HG02623 (cell line): ENCODE results near the gene MFAP4.

Experiments
- ATAC-seq: cut with Tn5 transposase; IDR thresholded peaks from one replicate; pipeline ENCODE4 v1.9.1; 2021; ENCODE audit warnings: moderate library complexity; ENCODE audit not compliant: unreplicated experiment

MFAP4 gene

DNA sequence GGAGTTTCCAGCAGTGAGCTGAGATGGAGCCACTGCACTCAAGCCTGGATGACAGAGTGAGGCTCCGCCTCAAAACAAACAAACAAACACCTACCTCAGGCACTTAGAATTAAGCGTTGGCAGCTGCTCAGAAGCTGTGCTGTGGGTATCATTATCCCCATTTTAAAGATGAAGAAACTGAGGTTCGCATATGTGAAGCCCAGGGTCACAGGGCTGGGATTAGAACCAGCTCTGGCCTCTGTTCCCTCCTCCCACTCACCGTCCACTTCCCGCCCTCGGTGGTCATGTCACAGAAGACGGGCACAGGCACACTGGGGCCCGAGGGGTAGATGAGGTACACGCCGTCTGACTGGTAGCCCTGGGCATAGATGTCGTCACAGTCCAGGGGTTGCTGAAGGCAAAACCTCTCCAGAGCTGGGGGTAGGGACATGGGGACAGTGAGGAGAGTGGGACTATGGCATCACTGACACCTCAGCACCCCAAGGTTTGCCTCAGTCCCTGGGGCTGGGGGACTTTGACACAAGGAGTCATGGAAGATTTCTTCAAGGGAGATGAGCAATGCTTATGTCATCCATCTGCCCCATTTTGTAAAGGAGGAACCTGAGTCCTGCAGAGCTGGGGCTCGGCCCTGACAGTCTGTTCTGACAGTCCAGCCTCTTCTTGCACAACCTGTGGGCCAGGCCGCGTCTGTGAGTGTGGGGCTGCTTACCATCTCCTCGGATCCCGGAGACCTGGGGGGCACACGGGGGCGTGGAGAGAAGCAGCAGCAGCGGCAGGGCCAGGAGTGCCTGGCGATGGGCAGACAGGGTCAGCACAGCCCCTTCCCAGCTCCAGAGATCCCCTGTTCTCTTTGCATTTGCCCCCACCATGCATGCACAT lies 700 bp downstream of the MFAP4 start:
- ATAC-seq: no peak

DNA sequence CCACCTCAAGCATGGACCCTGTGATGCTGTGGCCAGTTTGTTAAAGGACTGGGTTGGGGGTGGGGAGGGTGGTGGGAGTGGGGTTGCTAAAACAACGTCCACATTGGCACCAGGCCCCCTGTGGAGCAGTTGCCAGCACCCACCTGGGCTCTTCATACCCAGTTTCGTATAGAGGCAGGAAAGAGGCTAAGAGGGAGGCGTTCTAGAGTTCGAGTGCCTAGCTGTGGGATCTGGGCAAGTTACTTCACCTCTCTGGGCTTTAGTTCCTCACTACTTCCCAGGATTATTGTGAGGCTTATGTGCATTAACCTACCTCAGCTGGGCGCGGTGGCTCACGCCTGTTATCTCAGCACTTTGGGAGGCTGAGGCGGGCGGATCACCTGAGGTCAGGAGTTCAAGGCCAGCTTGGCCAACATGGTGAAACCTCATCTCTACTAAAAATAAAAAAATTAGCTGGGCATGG lies 1.4 kb downstream of the MFAP4 start:
- no peak for ATAC-seq

DNA sequence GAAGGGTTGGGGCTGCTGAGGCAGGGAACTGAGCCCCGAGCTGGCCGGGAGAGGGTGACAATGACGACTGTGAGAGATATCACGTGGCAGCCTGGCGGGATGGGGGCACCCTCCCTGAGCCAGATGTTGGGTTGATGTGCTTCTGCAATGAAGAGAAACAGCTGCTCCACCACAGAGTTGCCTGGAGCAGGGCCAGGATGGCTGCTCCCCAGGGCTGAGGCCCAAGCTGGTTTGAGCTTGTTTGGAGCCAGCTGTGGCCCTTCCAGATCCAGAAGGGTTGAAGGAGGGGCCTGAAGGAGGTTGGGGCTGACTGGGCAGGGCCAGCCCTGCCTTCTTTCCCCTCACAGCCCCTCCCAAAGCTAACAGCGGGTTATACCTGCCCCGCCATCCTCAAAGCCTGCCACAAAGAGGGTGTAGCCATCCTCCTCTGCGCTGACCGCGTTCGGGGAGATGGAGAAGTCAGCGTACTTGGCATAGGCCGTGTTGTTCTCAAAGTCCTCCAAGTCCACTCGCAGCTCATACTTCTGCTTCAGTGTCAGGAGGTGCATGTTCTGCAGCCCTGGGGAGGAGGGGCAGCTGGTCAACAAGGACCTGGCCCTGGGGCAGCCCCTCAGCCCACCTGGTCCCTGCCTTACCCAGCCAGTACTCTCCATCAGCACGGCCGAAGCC lies 2.1 kb downstream of the MFAP4 start:
- ATAC-seq: no peak

DNA sequence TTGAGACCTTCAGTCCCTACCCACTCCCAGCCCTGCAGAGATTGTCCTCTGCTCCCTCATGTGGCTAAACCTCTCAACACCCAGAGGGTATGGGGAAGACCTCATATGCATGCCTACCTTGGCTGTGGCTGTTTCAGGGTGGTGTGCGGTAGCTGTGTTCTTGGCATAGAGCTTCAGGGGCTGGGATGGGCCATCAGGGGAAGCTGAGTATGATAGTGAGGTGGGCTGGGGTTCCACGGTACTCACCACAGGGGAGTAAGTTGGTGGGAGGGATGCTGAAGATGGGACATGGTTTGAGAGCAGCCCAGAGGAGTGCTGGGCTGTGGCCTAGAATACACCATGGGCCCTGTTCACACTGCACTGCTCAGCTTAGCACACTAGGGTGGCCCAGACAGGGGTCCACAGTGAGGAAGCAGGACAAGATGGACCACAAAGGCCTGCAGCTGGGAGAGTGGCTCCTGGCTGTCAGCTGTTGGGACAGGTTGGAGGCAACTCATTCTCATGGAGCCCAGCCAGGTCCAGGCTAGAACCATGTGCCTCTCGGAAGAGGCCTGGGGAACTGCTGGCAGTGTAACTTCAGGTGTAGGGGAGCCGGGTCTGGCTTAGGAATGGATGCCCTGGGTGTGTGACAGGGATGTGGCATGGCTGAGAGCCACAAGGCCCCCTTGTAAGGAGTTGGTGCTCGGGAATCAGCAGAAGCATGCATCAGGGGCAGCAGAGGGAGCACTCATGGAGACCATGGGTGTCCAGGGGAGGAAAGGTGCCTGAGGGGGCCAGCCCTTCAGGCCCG lies 3.1 kb downstream of the MFAP4 start:
- ATAC-seq: no peak

DNA sequence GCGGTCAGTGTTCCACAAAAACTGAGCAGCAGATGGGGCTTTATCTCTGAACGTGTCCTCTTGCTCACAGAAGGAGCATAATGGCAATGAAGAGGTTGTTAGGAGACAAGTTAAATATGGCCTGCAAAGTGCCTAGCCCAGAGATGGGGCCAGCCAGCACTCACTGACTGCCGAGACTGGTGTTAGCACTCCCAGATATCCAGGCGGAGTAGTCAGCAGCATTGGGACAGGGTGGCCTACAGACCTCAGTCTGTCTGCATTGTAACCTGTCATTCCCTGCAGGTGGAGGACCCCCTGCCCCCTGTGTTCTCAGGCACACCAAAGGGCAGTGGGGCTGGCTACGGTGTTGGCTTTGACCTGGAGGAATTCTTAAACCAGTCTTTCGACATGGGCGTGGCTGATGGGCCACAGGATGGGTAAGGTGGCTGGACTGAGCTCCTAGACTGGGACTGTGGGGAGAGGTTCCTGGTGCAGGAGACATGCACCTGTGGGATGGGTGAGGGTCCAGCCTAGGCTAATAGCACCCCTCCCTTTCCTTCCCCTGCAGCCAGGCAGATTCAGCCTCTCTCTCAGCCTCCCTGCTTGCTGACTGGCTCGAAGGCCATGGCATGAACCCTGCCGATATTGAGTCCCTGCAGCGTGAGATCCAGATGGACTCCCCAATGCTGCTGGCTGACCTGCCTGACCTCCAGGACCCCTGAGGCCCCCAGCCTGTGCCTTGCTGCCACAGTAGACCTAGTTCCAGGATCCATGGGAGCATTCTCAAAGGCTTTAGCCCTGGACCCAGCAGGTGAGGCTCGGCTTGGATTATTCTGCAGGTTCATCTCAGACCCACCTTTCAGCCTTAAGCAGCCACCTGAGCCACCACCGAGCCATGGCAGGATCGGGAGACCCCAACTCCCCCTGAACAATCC lies 4.2 kb downstream of the MFAP4 start:
- no peak for ATAC-seq

DNA sequence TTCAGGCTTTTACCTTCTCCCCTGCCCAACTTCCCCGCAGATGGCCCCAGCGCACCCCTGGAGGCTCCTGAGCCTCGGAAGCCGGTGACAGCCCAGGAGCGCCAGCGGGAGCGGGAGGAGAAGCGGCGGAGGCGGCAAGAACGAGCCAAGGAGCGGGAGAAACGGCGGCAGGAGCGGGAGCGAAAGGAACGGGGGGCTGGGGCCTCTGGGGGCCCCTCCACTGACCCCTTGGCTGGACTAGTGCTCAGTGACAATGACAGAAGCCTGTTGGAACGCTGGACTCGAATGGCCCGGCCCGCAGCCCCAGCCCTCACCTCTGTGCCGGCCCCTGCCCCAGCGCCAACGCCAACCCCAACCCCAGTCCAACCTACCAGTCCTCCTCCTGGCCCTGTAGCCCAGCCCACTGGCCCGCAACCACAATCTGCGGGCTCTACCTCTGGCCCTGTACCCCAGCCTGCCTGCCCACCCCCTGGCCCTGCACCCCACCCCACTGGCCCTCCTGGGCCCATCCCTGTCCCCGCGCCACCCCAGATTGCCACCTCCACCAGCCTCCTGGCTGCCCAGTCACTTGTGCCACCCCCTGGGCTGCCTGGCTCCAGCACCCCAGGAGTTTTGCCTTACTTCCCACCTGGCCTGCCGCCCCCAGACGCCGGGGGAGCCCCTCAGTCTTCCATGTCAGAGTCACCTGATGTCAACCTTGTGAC lies 5.1 kb downstream of the MFAP4 start:
- no peak for ATAC-seq

DNA sequence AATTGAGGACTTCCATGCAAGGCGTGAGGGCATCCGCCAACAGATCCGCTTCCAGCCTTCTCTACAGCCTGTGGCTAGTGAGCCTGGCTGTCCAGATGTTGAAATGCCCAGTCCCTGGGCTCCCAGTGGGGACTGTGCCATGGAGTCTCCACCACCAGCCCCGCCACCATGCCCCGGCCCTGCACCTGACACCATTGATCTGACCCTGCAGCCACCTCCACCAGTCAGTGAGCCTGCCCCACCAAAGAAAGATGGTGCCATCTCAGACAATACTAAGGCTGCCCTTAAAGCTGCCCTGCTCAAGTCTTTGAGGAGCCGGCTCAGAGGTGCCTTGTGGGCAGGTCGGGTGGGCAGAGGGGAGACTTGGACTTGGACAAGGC lies 5.6 kb downstream of the MFAP4 start:
- ATAC-seq: no peak

DNA sequence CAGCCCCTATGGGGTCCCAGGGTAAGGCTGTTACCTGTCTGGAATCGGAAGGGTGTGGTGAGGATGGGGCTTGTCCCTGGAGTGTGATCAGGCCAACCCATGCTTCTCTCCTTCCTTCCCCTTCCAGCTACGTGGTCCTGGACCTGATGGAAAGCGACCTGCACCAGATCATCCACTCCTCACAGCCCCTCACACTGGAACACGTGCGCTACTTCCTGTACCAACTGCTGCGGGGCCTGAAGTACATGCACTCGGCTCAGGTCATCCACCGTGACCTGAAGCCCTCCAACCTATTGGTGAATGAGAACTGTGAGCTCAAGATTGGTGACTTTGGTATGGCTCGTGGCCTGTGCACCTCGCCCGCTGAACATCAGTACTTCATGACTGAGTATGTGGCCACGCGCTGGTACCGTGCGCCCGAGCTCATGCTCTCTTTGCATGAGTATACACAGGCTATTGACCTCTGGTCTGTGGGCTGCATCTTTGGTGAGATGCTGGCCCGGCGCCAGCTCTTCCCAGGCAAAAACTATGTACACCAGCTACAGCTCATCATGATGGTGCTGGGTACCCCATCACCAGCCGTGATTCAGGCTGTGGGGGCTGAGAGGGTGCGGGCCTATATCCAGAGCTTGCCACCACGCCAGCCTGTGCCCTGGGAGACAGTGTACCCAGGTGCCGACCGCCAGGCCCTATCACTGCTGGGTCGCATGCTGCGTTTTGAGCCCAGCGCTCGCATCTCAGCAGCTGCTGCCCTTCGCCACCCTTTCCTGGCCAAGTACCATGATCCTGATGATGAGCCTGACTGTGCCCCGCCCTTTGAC lies 6.3 kb downstream of the MFAP4 start:
- no peak for ATAC-seq

DNA sequence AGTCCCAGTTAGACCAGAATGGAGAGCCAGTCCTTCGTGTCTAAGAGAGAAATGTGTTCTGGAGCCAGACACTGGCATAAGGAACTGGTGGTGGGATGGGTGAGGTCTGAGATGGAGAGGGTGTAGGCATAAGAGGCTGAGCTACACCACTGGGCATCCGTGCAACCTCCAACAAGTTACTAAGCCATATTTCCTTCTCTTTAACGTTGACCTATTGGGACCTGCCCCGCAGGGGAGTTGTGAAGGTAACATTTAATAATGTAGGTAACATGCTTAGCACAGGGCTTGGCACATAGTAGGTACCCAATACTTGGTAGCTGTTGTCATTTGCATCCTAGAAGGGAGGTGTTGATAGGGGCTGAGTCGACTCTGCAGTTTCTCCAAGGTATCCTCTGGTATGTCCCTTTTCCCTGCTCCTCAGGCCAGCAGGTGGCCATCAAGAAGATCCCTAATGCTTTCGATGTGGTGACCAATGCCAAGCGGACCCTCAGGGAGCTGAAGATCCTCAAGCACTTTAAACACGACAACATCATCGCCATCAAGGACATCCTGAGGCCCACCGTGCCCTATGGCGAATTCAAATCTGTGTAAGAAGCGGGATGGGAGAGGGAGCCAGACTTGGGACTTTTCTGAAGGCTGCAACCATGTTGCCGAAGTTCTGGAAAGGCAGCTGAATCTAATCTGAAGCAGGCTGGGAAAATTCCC lies 7.5 kb downstream of the MFAP4 start:
- ATAC-seq: no peak

DNA sequence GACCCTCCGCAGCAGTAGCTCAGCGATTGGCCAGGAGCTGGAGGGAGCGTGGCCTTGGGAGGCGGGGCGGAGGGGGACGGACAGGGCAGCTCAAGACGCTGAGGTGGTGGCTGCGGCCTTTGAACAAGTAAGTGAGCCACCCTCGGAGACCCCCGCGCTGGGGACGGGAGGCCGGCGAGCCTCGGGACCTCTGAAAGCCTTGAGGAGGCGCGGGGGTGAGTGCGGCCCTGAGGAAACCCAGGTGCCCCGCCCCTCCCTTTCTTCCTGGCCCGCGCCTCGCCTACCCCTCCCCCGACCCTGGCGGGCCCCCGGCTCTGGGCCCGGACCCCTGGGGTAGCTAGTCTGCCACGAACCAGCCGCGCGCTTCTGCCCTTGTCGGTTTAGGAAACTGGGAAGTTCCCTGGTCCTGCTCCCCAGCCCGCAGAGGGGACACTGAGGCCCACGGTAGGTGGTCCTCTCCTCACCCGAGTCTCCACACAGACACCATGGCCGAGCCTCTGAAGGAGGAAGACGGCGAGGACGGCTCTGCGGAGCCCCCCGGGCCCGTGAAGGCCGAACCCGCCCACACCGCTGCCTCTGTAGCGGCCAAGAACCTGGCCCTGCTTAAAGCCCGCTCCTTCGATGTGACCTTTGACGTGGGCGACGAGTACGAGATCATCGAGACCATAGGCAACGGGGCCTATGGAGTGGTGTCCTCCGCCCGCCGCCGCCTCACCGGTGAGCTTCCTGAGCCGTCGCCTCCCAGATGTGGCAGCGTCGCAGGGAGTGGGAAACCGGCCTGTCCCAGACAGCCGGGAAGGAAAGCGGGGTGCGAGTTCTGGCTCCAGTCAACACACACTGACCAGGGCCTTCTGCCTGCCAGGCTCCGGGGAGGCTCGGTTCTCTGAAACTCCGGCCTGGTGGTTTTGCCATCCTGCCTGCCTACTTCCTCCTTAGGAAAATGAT lies 8.3 kb downstream of the MFAP4 start, which contains the start of gene MAPK7:
TSS of gene MAPK7 (plus strand) at position 83 of the 945 bp plus-strand sequence. CDS start at position 486, 403 bp downstream.
- ATAC-seq: peak; percentile 9

DNA sequence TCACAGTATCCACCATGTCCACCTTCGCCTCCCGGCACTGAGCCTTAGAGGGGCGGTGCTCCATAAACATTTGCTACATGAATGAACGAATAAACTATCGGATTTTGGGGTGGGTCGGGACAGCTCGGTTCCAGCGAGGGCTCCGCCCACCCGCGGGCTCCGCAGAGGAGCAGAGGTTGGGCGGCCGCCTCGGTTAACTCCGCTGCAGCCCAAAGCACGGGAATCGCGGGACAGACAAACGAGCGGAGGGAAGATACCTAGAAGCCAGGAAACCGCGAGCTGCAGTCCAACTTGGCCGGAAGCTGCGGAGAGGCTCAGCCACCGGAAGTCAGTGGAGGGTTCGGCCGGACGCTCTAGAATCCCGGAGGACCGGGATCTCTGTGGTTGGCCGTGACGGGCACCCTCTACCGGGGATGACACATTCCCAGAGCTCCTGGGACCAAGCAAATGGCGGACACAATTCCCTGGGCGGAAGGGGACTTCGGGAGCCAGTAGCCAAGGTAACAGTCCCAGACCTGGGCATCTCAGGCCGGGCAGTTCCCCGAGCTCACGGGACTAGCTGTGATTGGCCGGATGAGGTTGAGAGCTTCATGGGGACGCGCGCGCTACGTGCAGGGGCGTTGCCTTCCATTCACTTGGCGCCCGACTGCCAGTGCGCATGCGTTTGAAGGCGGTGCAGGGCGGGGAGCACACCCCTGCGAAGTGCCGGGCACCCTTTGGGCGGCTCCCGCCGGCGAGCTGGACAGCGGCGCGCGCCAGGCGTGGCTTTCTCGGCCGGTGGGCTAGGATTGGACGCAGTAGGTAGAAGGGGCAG lies 9.2 kb downstream of the MFAP4 start:
- ATAC-seq: peak; percentile 92

DNA sequence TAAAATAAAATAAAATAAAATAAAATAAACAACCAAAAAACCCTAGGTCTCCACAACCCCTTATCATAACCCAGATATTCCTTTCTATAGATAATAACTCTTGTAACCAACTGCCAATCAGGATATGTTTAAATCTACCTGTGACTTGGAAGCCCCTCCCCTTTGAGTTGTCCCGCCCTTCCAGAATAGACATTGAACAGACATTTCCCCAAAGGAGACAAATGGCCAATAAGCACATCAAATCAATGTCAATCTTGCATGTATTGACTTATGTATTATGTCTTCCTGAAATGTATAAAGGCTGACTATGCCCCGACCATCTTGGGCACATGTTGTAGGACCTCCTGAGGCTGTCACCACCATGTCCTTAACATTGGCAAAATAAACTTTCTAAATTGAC lies 10.2 kb downstream of the MFAP4 start:
- no peak for ATAC-seq

DNA sequence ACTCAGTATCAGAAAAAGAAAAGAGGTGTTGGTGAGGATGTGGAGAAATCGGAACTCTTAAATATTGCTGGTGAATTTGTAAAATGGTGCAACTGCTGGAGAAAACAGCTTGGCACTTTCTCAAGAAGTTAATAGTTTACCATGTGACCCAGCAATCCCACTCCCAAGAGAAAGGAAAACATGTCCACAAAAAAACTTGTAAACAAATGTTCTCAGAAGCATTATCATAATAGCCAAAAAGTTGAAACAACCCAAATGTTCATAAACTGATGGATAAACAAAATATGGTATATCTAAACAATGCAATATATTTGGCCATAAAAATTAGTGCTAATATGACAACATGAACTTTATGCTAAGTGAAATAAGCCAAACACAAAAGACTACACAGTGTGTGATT lies 11.3 kb downstream of the MFAP4 start:
- ATAC-seq: no peak

DNA sequence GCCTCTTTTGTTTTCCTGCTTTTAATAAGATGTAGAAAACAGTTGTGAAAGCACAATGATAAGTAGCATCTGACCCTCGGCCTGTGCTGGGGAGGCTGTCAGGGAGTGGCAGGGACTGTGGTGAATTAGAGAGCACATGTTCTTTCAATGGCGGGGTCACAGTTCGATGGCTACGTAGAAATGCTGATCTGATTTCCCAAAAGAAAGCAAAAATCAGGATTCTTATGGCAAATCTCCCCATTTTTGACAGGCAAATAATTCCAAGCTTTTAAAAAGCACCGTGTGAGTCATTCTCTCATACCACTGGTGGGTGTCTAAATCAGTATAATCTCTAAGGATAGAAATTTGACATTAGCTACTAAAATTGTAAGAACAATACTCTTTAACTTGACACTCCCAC lies 12.9 kb downstream of the MFAP4 start:
- ATAC-seq: no peak

DNA sequence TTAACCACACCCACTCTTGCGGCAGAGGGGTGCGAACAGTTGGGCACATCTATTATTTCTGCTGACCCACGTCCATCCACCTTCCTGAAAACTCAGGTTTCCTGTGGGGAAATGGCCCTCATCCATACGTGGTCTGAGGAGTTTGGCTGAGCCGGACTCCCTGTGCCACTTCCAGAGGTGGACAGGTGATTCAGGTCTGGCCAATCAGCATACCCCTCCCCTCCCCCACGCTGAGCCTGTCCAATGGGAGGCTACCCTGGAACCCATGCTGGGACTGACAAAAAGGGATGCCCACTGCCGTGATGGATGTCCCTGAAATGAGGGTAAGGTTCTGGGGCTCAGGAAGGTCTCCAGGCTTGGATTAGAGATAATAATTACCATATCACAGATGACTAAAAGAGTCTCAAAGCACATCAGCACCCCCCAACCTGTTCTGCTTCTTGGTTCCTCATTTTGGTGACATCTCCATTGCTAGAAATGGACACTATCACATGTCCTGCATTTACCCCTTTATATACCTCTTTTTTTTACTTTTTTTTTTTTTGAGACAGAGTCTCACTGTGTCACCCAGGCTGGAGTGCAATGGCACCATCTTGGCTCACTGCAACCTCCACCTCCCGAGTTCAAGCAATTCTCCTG lies 14.0 kb downstream of the MFAP4 start:
- ATAC-seq: no peak

DNA sequence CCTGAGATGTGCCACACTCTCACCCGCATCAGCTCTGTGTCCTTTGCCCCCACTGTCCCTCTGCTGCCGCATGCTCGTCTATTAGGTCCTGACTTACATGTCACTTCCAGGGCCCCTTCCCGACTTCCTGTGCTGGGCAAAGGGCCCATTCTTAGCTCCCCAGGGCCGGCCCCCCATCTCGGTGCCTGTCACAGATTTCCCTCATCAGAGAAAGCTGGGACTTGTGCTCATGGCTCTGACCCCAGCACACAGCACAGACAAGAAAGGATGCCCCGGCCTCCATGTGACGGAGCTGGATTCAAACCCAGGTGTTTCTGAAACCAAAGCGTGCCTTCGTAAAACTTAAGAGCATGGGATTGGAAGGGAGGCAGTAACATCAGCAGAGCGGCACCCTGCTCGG lies 14.6 kb downstream of the MFAP4 start:
- no peak for ATAC-seq
